ENCODE data around the gene MBOAT7. TPM values are rescaled to one million over a fixed set of nuclear protein-coding genes. Genes with fewer than 3 reads are reported as not detected.
"Not testable (repeated sequence)": the region's sequence is repeated elsewhere in the genome, so short reads cannot be mapped to it uniquely, and the experiment has no call there.

Gene MBOAT7, protein sequence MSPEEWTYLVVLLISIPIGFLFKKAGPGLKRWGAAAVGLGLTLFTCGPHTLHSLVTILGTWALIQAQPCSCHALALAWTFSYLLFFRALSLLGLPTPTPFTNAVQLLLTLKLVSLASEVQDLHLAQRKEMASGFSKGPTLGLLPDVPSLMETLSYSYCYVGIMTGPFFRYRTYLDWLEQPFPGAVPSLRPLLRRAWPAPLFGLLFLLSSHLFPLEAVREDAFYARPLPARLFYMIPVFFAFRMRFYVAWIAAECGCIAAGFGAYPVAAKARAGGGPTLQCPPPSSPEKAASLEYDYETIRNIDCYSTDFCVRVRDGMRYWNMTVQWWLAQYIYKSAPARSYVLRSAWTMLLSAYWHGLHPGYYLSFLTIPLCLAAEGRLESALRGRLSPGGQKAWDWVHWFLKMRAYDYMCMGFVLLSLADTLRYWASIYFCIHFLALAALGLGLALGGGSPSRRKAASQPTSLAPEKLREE
- 240 TPM for polyA plus RNA-seq (2013, experiment 1 of 2)
- 192 TPM for polyA plus RNA-seq (2013, experiment 2 of 2)

DNA sequence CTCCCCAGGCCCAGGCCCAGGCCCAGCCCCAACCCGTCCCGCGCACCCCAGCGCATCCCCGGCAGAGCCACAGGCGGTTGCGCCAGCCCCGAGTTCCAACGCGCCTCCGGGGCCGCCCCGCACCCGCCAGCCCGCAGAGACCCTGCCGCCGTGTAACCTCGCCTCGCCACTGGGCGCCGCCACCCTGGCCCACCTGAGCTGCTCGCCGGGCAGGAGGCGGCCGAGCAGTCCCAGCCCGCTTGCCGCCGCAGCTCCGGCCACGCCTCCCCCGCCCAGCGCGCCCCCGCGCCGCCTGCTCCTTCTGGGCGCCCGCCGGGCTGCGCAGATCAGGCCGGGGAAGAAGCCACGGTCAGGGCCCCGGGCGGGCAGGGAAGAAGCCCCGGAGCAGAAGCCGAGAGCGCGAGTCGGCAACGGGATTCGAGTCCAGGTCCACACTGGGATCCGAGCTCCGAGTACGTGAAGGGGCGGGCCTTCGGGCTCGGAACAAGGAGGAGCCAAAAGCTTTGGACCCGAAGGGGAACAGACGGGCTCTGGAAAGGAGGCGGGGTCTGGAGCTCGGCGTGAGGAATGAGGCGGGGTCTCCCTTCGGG is at the start of gene MBOAT7:
MBOAT7 (minus strand) TSS at position 436 of the 590 bp plus-strand sequence. CDS start 1,072 bp downstream, outside the sequence.
- Histone ChIP-seq H3K27ac (ENCODE audit: low read depth, low read length, severe bottlenecking) (peak within 1 kb of the TSS; percentile 99), H3K4me3 (ENCODE audit: extremely low read depth, insufficient read depth, low read length, poor library complexity, severe bottlenecking) (peak within 1 kb of the TSS; percentile 86), H3K4me1 (ENCODE audit: control insufficient read depth, insufficient read depth, low read length, poor library complexity, severe bottlenecking) (peaks cover 17% of the 10 kb centered on the region), H3K9me3 (ENCODE audit: control insufficient read depth, low read length) (no peaks in the 10 kb centered on the region), H3K36me3 (ENCODE audit: control insufficient read depth, insufficient read depth, low read length) (peaks cover 51% of the 10 kb centered on the region)
- 0 to 1% methylated on average over 50 to 59 of the region's 64 CpGs for WGBS, 2 experiments (ENCODE audit: insufficient coverage in 2 of 2)

DNA sequence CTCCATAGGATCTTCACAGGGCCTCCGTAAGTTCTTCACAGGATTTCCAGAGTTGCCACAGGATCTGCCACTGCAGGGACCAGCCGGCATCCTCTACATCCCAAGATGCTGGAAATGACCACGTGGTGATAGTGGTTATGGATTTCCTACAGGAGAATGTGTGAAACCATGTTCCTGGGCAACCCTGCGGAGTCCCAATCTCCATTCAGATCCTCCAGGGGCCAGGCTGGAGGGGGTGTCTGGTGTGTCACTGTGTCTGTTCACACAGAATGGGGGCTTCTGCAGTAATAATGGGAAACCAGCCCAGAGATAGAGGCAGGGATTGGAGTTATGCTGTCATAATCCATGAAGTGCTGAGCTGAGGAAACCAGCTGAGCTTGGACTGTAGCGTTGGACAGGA is 44.6 kb upstream of the MBOAT7 start:
- Histone ChIP-seq H3K36me3 (ENCODE audit: control insufficient read depth, insufficient read depth, low read length) (no peaks in the 10 kb centered on the region), H3K4me1 (ENCODE audit: control insufficient read depth, insufficient read depth, low read length, poor library complexity, severe bottlenecking) (no peaks in the 10 kb centered on the region), H3K9me3 (ENCODE audit: control insufficient read depth, low read length) (peaks cover 10% of the 10 kb centered on the region), H3K27ac (ENCODE audit: low read depth, low read length, severe bottlenecking) (no peak overlapping the region), H3K4me3 (ENCODE audit: extremely low read depth, insufficient read depth, low read length, poor library complexity, severe bottlenecking) (no peak overlapping the region)
- WGBS, 2 experiments (ENCODE audit: insufficient coverage in 2 of 2) = 87 to 92% methylated on average over 2 to 4 of the region's 5 CpGs

DNA sequence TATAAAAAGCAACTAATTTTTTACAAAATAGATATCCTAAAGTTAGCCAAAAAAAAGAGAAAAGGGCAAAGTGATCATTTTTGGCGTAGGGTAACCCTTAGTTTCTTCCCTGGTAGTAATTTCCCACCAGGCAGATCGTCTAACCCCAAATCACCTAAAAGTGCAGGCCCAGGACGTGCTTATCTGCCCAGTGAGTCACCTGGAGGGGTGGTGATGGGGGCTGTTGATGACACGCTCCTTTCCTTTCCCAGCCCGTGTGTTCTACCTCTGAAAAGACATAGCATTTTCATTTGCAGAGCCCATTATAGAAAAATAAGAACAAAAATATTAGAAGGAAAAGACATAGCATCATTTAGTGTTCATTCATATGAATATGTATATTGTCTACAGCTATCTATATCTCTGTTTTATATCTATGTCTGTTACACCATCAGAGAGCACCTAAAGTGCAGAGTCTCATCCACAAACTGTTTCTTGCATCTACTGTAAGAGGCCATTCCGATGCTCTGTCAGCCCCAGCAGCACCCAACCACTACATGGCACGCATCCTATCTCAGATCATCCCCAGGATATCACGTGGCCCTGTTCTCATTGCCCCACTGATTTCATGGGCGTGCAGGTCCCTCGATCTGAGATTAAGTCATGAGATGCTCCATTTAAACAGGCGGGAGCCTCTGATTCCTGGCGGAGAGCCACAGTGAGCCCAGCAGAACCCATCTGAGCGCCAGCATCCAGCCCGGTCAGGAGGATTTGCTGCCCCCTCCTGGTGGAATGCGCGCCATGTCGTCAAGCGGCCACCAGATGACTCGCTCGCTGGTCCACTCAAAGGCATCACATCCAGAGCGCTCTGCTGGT is 41.9 kb upstream of the MBOAT7 start:
- WGBS, 2 experiments (ENCODE audit: insufficient coverage in 2 of 2) = 15 to 16% methylated on average over 16 of the region's 21 CpGs
- peaks cover 18% of the 10 kb centered on the region for H3K9me3 ChIP-seq (ENCODE audit: control insufficient read depth, low read length)
- H3K36me3 ChIP-seq (ENCODE audit: control insufficient read depth, insufficient read depth, low read length) = no peaks in the 10 kb centered on the region
- H3K27ac ChIP-seq (ENCODE audit: low read depth, low read length, severe bottlenecking) = no peak overlapping the region
- H3K4me1 ChIP-seq (ENCODE audit: control insufficient read depth, insufficient read depth, low read length, poor library complexity, severe bottlenecking) = no peaks in the 10 kb centered on the region
- no peak overlapping the region for H3K4me3 ChIP-seq (ENCODE audit: extremely low read depth, insufficient read depth, low read length, poor library complexity, severe bottlenecking)

DNA sequence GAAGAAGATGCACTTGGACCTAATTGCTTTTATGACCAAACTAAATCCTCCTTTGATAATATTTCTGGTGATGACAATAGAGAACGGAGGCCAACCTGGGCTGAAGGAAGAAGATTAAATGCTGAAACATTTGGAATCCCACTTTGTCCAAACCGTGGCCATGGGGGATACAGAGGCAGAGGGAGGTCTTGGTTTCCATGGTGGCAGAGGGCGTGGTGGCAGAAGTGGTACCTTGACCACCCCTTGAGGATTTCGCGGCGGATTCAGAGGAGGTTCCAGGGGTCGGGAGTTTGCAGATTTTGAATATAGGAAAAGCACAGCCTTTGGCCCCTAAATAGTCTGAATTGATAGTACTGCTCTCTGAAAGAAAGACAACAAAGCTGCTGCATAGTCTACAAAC is 40.7 kb upstream of the MBOAT7 start:
- no peak overlapping the region for H3K4me3 ChIP-seq (ENCODE audit: extremely low read depth, insufficient read depth, low read length, poor library complexity, severe bottlenecking)
- no peaks in the 10 kb centered on the region for H3K36me3 ChIP-seq (ENCODE audit: control insufficient read depth, insufficient read depth, low read length)
- H3K4me1 ChIP-seq (ENCODE audit: control insufficient read depth, insufficient read depth, low read length, poor library complexity, severe bottlenecking) = no peaks in the 10 kb centered on the region
- 90 to 91% methylated on average over 7 of the region's 7 CpGs for WGBS, 2 experiments (ENCODE audit: insufficient coverage in 2 of 2)
- peaks cover 18% of the 10 kb centered on the region for H3K9me3 ChIP-seq (ENCODE audit: control insufficient read depth, low read length)
- no peak overlapping the region for H3K27ac ChIP-seq (ENCODE audit: low read depth, low read length, severe bottlenecking)

DNA sequence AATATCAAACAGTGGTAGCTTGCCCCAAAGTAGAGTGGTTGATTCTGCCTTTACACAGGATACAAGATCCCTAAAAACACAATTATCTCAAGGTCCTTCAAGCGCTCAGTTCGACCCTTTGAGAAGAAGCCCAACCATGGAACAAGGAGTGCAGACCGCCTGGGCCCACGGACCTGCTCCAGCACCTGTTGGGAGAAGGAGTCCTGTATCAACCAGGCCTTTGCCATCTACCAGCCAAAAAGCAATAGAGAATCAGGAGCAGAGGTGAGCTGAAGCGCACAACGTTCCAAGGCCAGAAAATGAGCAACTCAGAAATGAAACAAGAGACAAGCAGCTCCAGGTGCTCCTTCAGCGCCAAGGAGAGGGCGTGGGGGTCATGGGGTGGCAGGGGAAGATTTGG is 39.8 kb upstream of the MBOAT7 start:
- no peak overlapping the region for H3K27ac ChIP-seq (ENCODE audit: low read depth, low read length, severe bottlenecking)
- peaks cover 11% of the 10 kb centered on the region for H3K9me3 ChIP-seq (ENCODE audit: control insufficient read depth, low read length)
- no peak overlapping the region for H3K4me3 ChIP-seq (ENCODE audit: extremely low read depth, insufficient read depth, low read length, poor library complexity, severe bottlenecking)
- H3K36me3 ChIP-seq (ENCODE audit: control insufficient read depth, insufficient read depth, low read length) = no peaks in the 10 kb centered on the region
- WGBS, 2 experiments (ENCODE audit: insufficient coverage in 2 of 2) = 90 to 95% methylated on average over 6 of the region's 8 CpGs
- H3K4me1 ChIP-seq (ENCODE audit: control insufficient read depth, insufficient read depth, low read length, poor library complexity, severe bottlenecking) = no peaks in the 10 kb centered on the region

DNA sequence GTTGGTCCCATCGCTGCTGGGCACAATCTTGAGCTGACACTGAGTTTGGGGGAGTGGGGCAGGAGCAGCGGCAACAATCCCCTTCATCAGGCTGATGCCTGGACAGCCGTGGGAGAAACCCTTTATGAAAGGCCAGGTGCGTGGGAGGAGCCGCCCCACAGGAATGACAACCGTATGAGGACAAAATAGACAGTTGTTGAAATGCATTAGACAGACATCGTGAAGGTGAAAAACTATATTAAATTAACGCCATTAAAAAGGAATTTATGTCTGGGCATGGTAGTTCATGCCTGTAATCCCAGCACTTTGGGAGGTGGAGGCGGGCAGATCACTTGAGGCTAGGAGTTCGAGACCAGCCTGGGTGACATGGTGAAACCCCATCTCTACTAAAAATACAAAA is 35.2 kb upstream of the MBOAT7 start:
- WGBS, 2 experiments (ENCODE audit: insufficient coverage in 2 of 2) = 82 to 95% methylated on average over 3 to 7 of the region's 10 CpGs
- peaks cover 11% of the 10 kb centered on the region for H3K9me3 ChIP-seq (ENCODE audit: control insufficient read depth, low read length)

DNA sequence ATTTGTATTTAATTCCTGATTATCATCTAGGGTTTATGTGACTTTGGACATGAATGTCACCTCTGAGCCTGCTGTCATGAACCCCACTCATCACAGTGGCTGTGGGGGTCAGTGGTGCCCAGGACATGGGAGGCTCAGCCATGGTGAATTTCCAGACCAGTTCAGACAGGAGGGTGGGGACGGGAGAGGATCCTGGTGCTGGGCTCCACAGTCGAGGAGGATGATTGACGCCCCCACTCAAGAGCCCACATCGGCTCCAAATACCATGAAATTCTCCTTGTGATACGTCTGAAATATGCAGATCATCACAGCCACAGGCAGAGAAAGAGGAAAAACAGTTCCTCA is 34.5 kb upstream of the MBOAT7 start:
- not testable (repeated sequence) for H3K27ac ChIP-seq (ENCODE audit: low read depth, low read length, severe bottlenecking)

More for the DNA sequence above, 35.2 kb upstream of the MBOAT7 start:
- H3K4me1 ChIP-seq (ENCODE audit: control insufficient read depth, insufficient read depth, low read length, poor library complexity, severe bottlenecking); H3K27ac ChIP-seq (ENCODE audit: low read depth, low read length, severe bottlenecking); H3K4me3 ChIP-seq (ENCODE audit: extremely low read depth, insufficient read depth, low read length, poor library complexity, severe bottlenecking); H3K36me3 ChIP-seq (ENCODE audit: control insufficient read depth, insufficient read depth, low read length): not testable (repeated sequence)

DNA sequence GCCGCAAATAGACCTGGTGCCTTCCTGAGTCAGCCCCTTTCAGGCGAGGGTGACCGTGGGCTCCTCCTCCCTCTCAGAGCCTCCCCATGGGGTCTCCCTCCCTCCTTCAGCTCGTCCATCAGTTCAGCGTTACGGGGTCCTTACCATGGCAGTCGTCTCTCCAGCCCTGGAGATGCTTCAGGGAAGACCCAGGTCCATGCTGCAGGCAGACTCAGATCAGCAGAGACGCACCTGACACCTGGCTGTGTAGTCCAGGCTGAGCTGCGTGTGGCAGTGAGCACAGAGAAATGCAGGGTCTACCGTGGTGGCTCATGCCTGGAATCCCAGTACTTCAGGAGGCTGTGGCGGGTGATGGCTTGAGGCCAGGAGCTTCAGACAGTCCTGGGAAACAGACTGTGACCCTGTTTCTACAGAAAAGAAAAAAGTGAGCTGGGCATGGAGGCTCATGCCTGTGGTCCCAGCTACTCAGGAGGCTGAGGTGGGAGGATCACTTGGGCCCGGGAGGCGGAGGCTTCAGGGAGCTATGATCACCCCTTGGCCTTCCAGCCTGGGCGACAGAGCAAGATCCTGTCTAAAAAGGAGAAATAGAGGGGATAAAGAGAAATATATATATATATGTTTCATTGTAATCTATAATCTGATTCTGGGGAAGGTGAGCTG is 34.0 kb upstream of the MBOAT7 start:
- H3K9me3 ChIP-seq (ENCODE audit: control insufficient read depth, low read length); H3K36me3 ChIP-seq (ENCODE audit: control insufficient read depth, insufficient read depth, low read length); H3K27ac ChIP-seq (ENCODE audit: low read depth, low read length, severe bottlenecking); H3K4me1 ChIP-seq (ENCODE audit: control insufficient read depth, insufficient read depth, low read length, poor library complexity, severe bottlenecking); H3K4me3 ChIP-seq (ENCODE audit: extremely low read depth, insufficient read depth, low read length, poor library complexity, severe bottlenecking): not testable (repeated sequence)
- 69 to 81% methylated on average over 5 to 7 of the region's 14 CpGs for WGBS, 2 experiments (ENCODE audit: insufficient coverage in 2 of 2)

More for the DNA sequence above, 34.5 kb upstream of the MBOAT7 start:
- H3K36me3 ChIP-seq (ENCODE audit: control insufficient read depth, insufficient read depth, low read length); H3K4me1 ChIP-seq (ENCODE audit: control insufficient read depth, insufficient read depth, low read length, poor library complexity, severe bottlenecking); H3K9me3 ChIP-seq (ENCODE audit: control insufficient read depth, low read length); H3K4me3 ChIP-seq (ENCODE audit: extremely low read depth, insufficient read depth, low read length, poor library complexity, severe bottlenecking): not testable (repeated sequence)
- WGBS, 2 experiments (ENCODE audit: insufficient coverage in 2 of 2) = 95% methylated on average over 3 of the region's 5 CpGs; no CpG with 5 or more reads in 1 of the 2 experiments

DNA sequence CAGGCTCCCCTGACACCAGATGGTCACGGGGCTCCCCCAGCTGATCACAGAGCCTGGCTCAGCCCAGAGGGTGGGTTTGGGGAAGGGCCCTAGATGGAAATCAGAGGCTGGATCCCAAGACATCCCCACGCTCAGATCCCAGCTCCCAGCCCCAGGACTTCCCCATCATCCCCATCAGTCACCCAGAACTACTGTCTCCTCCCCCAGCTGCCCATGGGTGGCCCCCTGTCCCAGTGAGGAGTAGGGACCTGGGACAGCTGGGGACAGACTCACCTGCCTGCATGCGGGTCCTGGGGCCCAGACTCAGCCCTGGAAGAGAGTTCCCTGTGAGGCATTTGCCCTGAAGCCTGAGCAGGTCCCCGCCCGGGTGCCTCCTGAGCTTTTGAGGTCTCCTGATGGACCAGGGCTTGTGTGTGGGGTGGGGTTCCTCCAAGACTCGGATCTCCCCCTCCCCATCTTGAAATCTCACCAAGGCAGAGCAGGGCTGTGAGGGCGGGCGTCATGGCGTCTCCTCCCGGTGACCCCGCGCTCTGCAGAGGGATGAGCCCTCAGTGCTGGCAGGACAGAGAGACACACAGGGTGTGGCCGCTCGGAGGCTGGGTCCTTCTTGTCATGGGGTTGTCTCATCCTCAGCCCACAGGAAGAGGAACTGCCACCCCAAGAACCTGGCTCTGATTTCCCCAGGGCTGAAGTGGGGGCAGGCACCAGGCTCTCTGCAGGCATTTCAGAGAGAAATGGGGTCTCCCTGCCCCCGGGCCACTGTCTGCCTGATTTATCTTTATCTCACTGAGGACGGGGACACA is 33.3 kb upstream of the MBOAT7 start, which contains the start of gene LILRB3:
LILRB3 (minus strand) TSS at position 534 of the 803 bp plus-strand sequence; CDS start at position 503, 31 bp downstream.
- WGBS, 2 experiments (ENCODE audit: insufficient coverage in 2 of 2) = 75 to 87% methylated on average over 3 to 4 of the region's 16 CpGs
- not testable (repeated sequence) for H3K9me3 ChIP-seq (ENCODE audit: control insufficient read depth, low read length); H3K36me3 ChIP-seq (ENCODE audit: control insufficient read depth, insufficient read depth, low read length); H3K4me3 ChIP-seq (ENCODE audit: extremely low read depth, insufficient read depth, low read length, poor library complexity, severe bottlenecking); H3K27ac ChIP-seq (ENCODE audit: low read depth, low read length, severe bottlenecking); H3K4me1 ChIP-seq (ENCODE audit: control insufficient read depth, insufficient read depth, low read length, poor library complexity, severe bottlenecking)

Measured in mesodermal cell (in vitro differentiated cells).